Measurements from ENCODE around the gene UNK.

DNA sequence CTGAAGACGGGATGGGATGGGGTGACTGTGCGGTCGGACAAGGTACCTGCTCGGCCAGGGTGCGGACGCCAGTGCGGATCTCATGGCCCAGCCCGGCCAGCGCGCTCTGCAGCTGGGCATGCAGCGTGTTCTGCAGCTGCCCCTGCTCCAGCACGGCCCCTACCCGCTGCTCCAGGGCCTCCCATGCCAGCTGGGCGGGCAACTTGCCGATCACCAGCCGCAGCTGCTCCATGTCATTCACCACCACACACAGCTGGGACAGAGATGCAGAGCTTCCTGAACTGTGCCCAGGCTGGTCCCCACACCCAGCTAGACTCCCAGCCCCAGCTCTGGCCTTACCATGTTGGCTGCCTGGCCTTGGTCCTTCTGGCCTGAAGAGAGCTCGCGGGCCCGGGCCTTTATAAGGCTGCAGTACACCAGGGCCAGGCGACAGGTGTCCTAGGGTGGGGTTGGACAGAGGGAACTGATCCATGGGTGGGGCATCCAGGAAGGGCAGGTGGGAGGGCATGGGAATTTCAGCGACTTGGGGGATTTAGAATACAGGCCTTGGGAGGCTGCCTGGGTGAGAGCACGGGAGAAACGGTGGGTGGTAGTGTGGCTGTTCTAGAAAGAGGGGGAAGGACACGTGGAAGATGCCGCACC, 49.8 kb downstream of the UNK start:
- TF ChIP-seq, protein P1, sequence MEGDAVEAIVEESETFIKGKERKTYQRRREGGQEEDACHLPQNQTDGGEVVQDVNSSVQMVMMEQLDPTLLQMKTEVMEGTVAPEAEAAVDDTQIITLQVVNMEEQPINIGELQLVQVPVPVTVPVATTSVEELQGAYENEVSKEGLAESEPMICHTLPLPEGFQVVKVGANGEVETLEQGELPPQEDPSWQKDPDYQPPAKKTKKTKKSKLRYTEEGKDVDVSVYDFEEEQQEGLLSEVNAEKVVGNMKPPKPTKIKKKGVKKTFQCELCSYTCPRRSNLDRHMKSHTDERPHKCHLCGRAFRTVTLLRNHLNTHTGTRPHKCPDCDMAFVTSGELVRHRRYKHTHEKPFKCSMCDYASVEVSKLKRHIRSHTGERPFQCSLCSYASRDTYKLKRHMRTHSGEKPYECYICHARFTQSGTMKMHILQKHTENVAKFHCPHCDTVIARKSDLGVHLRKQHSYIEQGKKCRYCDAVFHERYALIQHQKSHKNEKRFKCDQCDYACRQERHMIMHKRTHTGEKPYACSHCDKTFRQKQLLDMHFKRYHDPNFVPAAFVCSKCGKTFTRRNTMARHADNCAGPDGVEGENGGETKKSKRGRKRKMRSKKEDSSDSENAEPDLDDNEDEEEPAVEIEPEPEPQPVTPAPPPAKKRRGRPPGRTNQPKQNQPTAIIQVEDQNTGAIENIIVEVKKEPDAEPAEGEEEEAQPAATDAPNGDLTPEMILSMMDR (IDR thresholded peaks at IDR 0.05; ENCODE audit: low read depth, low read length, poor library complexity, severe bottlenecking): no peak
- no peak for TF ChIP-seq EZH2phosphoT487 (IDR thresholded peaks at IDR 0.05; ENCODE audit: borderline replicate concordance, low read length)

Measured in DOHH2 (cell line).